Uterus (tissue), 4 donors: Measurements from ENCODE around the gene AFP. TPM values are rescaled to one million over a fixed set of nuclear protein-coding genes. Genes with fewer than 3 reads are reported as not detected.

Experiments used
- DNase-seq, 2 donors: peaks; one replicate each; pipeline ENCODE4 v3.0.0-alpha.2; 2019 to 2020
- H3K27ac ChIP-seq, 2 donors: fragments of 200-600 bp; sonication (generic); 1 replicate in 1 of 2; 2 replicates in 1 of 2; pipeline ENCODE4 v1.5.1; 2016 to 2018
- H3K27me3 ChIP-seq, 2 donors: fragments of 200-600 bp; sonication (generic); one replicate each; pipeline ENCODE4 v1.5.1; 2018 to 2019; ENCODE audit warnings: control low read depth in 1 of 2
- H3K36me3 ChIP-seq, 2 donors: fragments of 200-600 bp; sonication (generic); one replicate each; pipeline ENCODE4 v1.5.1; 2019; ENCODE audit warnings: control low read depth in 1 of 2
- H3K4me1 ChIP-seq, 2 donors: fragments of 200-600 bp; sonication (generic); one replicate each; pipeline ENCODE4 v1.5.1; 2018 to 2019; ENCODE audit warnings: control low read depth in 1 of 2
- H3K4me3 ChIP-seq, 2 donors: fragments of 200-600 bp; sonication (generic); 1 replicate in 1 of 2; 2 replicates in 1 of 2; pipeline ENCODE4 v1.5.1; 2018 to 2019; ENCODE audit warnings: mild to moderate bottlenecking in 1 of 2
- H3K9me3 ChIP-seq, 2 donors: fragments of 200-600 bp; sonication (generic); one replicate each; pipeline ENCODE4 v1.5.1; 2019; ENCODE audit warnings: control low read depth in 1 of 2
- CTCF ChIP-seq, 4 experiments: fragments of 200-600 bp in 2 of 4; fragments of 450-650 bp in 2 of 4; sonication (generic) in 2 of 4; IDR thresholded peaks; one replicate each; pipeline ENCODE4 v1.5.1; 2016 to 2019; ENCODE audit warnings: antibody characterized with exemption in 4 of 4, mild to moderate bottlenecking in 2 of 4, moderate library complexity in 1 of 4
- POLR2A ChIP-seq, 2 donors: fragments of 450-650 bp; IDR thresholded peaks; one replicate each; pipeline ENCODE4 v1.6.1; 2016; ENCODE audit warnings: antibody characterized with exemption in 2 of 2, mild to moderate bottlenecking in 1 of 2, moderate library complexity in 1 of 2
- intact Hi-C: fragments of 100-400 bp; cut with DNase I; formaldehyde crosslinking; loops from one replicate; pipeline ENCODE4 v1.15.1; 2023; ENCODE audit warnings: low total_unique reads
- total RNA-seq, 4 donors: library from RNA; depleted of rRNA in 3 of 4; stranded (reverse); fragments of >200 nt in 3 of 4; gene quantifications; one replicate each; pipeline versions ENCODE4 v1.1.0 to v1.2.4, GENCODE V29; 2014 to 2023
- donor health status: DM: yes; HTN: yes; CAD: no.

Gene AFP
- total RNA-seq, 4 donors from 2014 or later: not detected

- H3K27ac ChIP-seq: no peak overlapping the region
Measured at GRCh38 chr4:73443224-73443623, 7.2 kb downstream of the AFP start.

GRCh38 chr4:73445383-73446335, 9.6 kb downstream of the AFP start:
- H3K9me3 ChIP-seq: no peaks in the 10 kb centered on the region
- TF ChIP-seq CTCF (IDR thresholded peaks at IDR 0.05): no peak
- no peak for TF ChIP-seq POLR2A (IDR thresholded peaks at IDR 0.05)
- H3K4me3 ChIP-seq: no peak overlapping the region
- intact Hi-C loops: no loop called here
- no peaks in the 10 kb centered on the region for H3K36me3 ChIP-seq
- H3K4me1 ChIP-seq: no peaks in the 10 kb centered on the region
- H3K27me3 ChIP-seq: no peaks in the 10 kb centered on the region
- no peak overlapping the region for H3K27ac ChIP-seq
- no peak for DNase-seq

More at GRCh38 chr4:73443224-73443623, 7.2 kb downstream of the AFP start:
- H3K4me1 ChIP-seq: no peaks in the 10 kb centered on the region
- H3K9me3 ChIP-seq: no peaks in the 10 kb centered on the region
- no peaks in the 10 kb centered on the region for H3K36me3 ChIP-seq
- intact Hi-C loops: no loop called here
- H3K4me3 ChIP-seq: no peak overlapping the region
- no peaks in the 10 kb centered on the region for H3K27me3 ChIP-seq
- TF ChIP-seq CTCF (IDR thresholded peaks at IDR 0.05) (no peak), POLR2A (IDR thresholded peaks at IDR 0.05) (no peak)
- no peak for DNase-seq

- Histone ChIP-seq H3K27ac (no peak overlapping the region), H3K9me3 (no peaks in the 10 kb centered on the region), H3K27me3 (no peaks in the 10 kb centered on the region), H3K4me3 (no peak overlapping the region), H3K36me3 (no peaks in the 10 kb centered on the region), H3K4me1 (no peaks in the 10 kb centered on the region)
- no peak for DNase-seq
- intact Hi-C loops: no loop called here
- TF ChIP-seq CTCF (IDR thresholded peaks at IDR 0.05) (peak in 2 of 4 experiments; percentile 8 to 24), POLR2A (IDR thresholded peaks at IDR 0.05) (no peak)
Measured at GRCh38 chr4:73446336-73446938, 10.4 kb downstream of the AFP start.

GRCh38 chr4:73447671-73448070, 11.7 kb downstream of the AFP start:
- Histone ChIP-seq H3K4me1 (no peaks in the 10 kb centered on the region), H3K27ac (no peak overlapping the region), H3K4me3 (no peak overlapping the region), H3K36me3 (no peaks in the 10 kb centered on the region), H3K27me3 (no peaks in the 10 kb centered on the region), H3K9me3 (no peaks in the 10 kb centered on the region)
- no peak for DNase-seq
- TF ChIP-seq CTCF (IDR thresholded peaks at IDR 0.05) (no peak), POLR2A (IDR thresholded peaks at IDR 0.05) (no peak)
- intact Hi-C loops: no loop called here
